GM12865 (cell line): Measurements from ENCODE around the gene CALHM2.

ENCODE experiments used
- DNase-seq: peaks from one replicate; pipeline ENCODE4 v3.0.0; 2010; ENCODE audit warnings: low read depth
- H3K4me3 ChIP-seq: 2 replicates; pipeline ENCODE4 v1.5.1; 2011; ENCODE audit warnings: mild to moderate bottlenecking, low read depth, low read length, control low read depth
- TF ChIP-seq, protein P1 (sequence below): IDR thresholded peaks from 2 replicates; pipeline ENCODE4 v1.5.1; 2011; ENCODE audit warnings: low read length, control low read depth, low read depth, inconsistent platforms; ENCODE audit not compliant: insufficient read depth; ENCODE audit errors: missing control alignments

CALHM2 gene

DNA sequence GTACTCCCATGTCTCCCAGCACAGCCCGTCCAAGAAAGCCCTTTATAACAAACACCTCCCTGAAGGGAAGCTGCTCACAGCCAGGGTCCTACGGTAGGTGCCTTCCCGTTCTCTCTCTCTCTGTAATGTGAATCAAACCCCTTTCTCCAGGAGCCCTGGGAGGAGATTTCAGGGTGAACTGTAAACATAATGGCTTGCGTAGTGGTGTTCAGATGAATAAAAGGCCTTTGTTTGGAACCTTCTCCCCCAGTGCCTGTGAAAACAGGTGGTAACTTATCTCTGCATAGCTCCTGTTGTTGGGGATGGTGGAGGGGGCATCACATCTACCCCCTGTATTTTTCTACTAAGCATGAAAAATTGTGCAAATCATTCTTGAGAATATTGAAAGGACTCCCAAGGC lies 12.4 kb downstream of the CALHM2 start:
- no peak overlapping the region for H3K4me3 ChIP-seq
- TF ChIP-seq, protein P1, sequence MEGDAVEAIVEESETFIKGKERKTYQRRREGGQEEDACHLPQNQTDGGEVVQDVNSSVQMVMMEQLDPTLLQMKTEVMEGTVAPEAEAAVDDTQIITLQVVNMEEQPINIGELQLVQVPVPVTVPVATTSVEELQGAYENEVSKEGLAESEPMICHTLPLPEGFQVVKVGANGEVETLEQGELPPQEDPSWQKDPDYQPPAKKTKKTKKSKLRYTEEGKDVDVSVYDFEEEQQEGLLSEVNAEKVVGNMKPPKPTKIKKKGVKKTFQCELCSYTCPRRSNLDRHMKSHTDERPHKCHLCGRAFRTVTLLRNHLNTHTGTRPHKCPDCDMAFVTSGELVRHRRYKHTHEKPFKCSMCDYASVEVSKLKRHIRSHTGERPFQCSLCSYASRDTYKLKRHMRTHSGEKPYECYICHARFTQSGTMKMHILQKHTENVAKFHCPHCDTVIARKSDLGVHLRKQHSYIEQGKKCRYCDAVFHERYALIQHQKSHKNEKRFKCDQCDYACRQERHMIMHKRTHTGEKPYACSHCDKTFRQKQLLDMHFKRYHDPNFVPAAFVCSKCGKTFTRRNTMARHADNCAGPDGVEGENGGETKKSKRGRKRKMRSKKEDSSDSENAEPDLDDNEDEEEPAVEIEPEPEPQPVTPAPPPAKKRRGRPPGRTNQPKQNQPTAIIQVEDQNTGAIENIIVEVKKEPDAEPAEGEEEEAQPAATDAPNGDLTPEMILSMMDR = no peak
- no peak for DNase-seq

DNA sequence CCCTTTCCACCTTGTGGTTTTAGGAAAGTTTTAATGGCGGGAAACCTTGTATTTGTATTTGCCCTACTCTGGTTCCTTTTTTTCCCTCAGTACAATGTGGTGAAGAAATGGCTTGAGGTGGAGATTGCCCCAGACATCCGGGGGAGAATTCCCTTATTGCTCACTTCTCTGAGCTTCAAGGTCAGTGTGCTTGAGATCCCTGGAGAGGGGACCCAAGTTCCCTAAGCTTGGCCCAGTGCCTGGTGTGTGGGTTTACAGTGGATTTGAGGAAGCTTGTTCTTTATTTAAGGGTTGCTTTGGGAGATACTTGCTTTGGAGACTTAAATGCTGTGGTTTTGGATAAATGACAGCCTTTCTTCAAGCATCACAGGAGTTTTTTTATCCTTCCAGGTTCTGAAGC lies 18.3 kb downstream of the CALHM2 start:
- no peak for DNase-seq
- TF ChIP-seq, protein P1 = no peak
- H3K4me3 ChIP-seq = no peak overlapping the region

DNA sequence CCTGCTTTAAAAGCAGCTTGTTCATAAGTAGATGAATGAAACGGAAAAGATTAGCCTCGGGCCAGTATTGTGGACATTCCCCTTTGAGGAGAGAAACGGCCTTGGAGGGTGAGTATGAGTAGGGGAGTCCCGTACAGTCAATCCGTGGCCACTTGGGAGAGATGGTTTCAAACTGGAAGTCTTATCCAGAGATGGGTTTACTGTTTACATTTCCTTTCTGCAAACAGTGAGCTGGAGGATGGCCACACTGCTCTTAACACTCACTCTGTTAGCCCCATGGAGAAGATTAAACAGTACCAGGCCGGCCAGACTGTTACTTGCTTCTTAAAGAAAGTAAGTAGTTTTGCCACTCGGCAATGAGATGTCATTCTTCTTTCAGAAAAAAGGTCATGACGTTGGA lies 20.3 kb downstream of the CALHM2 start:
- peak; percentile 26 for DNase-seq
- no peak overlapping the region for H3K4me3 ChIP-seq
- TF ChIP-seq, protein P1 = no peak

DNA sequence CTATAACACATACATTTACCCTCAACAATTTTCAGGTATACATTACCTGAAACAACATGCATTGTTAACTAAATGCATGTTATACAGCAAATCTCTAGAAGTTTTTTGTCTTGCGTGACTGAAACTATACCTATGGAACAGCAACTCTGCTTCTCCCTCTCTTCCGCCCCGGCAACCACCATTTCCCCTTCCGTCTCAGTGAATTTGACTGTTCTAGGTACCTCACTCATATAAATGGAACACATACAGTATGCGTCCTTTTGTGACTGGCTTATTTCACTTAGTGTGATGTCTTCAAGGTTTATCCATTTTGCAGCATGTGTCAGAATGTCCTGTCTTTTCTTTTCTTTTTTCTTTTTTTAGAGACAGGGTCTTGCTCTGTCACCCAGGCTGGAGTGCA lies 22.5 kb downstream of the CALHM2 start:
- no peak for DNase-seq
- no peak overlapping the region for H3K4me3 ChIP-seq
- TF ChIP-seq, protein P1 = no peak

DNA sequence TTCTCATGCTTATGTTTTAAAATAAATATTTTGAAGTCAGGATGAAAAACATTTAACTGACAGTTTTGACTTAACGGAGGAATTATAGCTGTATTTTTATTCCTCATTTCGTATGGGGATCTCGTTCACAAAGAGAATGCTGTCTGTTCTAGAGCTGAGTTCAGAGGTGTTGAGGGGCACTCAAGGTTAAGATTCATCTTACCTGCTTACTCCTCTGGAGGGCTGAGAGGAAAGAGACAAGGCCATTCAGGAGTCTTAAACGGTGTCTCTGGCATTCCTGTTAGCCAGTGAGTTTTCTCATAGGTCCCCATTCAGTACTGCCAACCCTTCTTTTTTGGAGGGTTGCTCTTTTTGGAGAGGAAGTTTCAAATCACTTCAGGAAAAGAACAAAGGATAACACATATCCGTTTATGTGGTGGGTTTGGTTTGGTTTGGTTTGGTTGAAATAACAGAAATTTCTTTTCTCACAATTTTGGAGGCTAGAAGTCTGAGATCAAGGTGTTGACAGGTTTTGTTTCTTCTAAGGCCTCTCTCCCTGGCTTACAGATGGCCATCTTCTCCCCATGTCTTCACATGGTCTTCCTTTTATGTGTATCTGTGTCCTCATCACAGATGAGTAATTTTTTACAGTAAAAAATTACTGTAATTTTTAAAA lies 23.1 kb downstream of the CALHM2 start:
- TF ChIP-seq, protein P1 = no peak
- no peak for DNase-seq
- H3K4me3 ChIP-seq = no peak overlapping the region

DNA sequence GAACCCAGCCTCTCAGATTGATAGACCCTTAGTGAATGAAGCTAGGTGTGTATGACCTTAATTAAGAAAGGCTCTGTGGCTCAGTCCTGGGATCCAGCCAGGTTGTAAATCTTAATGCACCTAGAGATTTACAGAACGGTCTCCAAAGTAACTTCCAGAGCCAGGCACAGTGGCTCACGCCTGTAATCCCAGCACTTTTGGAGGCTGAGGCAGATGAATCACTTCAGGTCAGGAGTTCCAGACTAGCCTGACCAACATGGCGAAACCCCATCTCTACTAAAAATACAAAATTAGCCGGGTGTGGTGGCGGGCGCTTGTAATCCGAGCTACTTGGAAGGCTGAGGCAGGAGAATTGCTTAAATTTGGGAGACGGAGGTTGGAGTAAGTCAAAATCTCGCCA lies 24.3 kb downstream of the CALHM2 start:
- no peak for DNase-seq
- TF ChIP-seq, protein P1 = no peak

DNA sequence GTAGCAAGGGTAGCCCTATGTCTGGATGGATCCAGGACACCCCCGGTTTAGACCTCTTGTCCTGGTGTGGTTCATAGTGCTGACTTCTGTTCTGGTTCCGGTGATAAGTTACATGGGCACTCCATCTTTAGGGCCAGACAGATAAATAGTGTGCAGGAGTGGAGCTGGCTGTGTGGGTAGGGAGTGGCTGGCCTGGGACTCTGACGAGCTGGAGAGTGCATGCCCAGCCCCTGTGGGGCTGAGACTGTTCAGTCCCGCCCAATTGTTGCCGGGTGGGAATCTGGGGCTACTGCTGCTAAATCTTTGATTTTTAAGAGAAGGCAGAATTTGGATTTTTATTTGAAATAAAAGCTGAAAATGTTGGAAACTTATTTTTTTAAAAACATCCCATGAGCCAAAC lies 28.4 kb downstream of the CALHM2 start:
- H3K4me3 ChIP-seq = no peak overlapping the region
- no peak for DNase-seq
- TF ChIP-seq, protein P1 = no peak

More for the DNA sequence above, 24.3 kb downstream of the CALHM2 start:
- no peak overlapping the region for H3K4me3 ChIP-seq
